ENCODE results near the gene METTL4.
"Not testable (repeated sequence)": the region's sequence is repeated elsewhere in the genome, so short reads cannot be mapped to it uniquely, and the experiment has no call there.

GRCh38 chr18:2524794-2525198, 46.5 kb downstream of the METTL4 start:
- TF ChIP-seq, protein P1, sequence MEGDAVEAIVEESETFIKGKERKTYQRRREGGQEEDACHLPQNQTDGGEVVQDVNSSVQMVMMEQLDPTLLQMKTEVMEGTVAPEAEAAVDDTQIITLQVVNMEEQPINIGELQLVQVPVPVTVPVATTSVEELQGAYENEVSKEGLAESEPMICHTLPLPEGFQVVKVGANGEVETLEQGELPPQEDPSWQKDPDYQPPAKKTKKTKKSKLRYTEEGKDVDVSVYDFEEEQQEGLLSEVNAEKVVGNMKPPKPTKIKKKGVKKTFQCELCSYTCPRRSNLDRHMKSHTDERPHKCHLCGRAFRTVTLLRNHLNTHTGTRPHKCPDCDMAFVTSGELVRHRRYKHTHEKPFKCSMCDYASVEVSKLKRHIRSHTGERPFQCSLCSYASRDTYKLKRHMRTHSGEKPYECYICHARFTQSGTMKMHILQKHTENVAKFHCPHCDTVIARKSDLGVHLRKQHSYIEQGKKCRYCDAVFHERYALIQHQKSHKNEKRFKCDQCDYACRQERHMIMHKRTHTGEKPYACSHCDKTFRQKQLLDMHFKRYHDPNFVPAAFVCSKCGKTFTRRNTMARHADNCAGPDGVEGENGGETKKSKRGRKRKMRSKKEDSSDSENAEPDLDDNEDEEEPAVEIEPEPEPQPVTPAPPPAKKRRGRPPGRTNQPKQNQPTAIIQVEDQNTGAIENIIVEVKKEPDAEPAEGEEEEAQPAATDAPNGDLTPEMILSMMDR (IDR thresholded peaks at IDR 0.05; ENCODE audit: low read length) = not testable (repeated sequence)
- not testable (repeated sequence) for TF ChIP-seq EZH2 (optimal IDR thresholded peaks at IDR 0.05; ENCODE audit: low read depth, low read length)
